Hypothalamus (tissue), 51 donors: Measurements from ENCODE around the gene MZF1.
"Not testable (repeated sequence)": the region's sequence is repeated elsewhere in the genome, so short reads cannot be mapped to it uniquely, and the experiment has no call there.

Source experiments
- DNase-seq, 51 donors: peaks; one replicate each; lab custom pipeline; 2025; lab: John Stamatoyannopoulos, UW

The MZF1 gene

DNA sequence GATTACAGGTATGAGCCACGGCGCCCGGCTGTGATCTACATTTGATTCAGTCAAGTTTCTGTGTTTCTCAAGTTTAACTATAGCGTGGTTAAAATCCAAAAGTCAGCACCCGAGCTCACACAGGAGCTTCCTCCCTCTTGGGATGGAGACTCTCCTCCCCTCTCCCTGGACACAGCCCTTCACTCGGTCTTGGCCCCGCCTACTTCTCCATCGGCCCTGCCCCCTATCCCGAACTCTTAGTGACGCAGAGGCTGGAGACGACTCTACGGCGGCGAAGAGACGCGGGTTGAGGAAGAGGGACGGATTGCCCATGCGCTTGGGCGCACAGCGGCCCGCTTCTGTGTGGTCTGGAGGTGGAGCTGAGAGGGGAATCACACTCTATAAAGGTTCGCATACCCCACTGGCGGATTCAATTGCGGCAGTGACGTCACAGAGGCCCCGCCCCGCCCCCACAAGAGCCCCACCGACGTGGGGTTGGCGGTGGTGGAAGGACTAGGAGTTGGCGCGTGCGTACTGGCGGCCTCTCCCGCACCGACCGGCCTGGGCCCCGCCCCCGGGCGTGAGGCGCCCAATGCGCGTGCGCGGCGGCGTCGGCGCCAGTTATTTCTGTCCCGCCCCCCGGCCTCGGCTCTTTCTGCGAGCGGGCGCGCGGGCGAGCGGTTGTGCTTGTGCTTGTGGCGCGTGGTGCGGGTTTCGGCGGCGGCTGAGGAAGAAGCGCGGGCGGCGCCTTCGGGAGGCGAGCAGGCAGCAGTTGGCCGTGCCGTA lies 29.1 kb downstream of the MZF1 start, which contains the start of gene TRIM28:
Gene TRIM28, plus strand, starts transcription at position 239 of the 765 bp plus-strand sequence. CDS start 694 bp downstream, outside the sequence.
- no peak for DNase-seq

DNA sequence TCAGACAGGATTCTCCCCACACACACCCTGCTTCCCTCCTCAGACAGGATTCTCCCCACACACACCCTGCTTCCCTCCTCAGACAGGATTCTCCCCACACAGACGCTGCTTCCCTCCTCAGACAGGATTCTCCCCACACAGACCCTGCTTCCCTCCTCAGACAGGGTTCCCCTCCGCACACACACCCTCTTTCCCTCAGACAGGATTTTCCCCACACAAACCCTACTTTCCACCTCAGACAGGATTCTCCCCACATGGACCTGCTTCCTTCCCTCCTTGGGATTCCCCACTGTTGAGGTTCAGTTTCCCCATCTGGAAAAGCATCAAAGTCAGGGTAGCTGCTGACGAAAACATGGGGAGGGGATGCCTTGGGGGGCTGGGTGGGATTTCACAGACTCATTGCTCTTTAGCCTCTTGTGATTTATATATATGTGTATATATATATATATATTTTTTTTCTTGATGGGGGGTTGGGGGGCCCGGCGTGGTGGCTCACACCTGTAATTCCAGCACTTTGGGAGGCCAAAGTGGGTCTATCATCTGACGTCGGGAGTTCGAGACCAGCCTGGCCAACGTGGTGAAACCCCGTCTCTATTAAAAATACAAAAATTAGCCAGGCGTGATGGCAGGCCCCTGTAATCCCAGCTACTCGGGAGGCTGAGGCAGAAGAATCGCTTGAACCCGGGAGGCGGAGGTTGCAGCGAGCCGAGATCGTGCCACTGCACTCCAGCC lies 30.3 kb downstream of the MZF1 start:
- DNase-seq: not testable (repeated sequence)

DNA sequence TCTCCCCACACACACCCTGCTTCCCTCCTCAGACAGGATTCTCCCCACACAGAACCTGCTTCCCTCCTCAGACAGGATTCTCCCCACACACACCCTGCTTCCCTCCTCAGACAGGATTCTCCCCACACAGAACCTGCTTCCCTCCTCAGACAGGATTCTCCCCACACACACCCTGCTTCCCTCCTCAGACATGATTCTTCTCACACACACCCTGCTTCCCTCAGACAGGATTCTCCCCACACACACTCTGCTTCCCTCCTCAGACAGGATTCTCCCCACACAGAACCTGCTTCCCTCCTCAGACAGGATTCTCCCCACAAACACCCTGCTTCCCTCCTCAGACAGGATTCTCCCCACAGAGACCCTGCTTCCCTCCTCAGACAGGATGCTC lies 34.0 kb downstream of the MZF1 start:
- not testable (repeated sequence) for DNase-seq

- no peak for DNase-seq
Measured at GRCh38 chr19:58538257-58539168, 34.6 kb downstream of the MZF1 start.

DNA sequence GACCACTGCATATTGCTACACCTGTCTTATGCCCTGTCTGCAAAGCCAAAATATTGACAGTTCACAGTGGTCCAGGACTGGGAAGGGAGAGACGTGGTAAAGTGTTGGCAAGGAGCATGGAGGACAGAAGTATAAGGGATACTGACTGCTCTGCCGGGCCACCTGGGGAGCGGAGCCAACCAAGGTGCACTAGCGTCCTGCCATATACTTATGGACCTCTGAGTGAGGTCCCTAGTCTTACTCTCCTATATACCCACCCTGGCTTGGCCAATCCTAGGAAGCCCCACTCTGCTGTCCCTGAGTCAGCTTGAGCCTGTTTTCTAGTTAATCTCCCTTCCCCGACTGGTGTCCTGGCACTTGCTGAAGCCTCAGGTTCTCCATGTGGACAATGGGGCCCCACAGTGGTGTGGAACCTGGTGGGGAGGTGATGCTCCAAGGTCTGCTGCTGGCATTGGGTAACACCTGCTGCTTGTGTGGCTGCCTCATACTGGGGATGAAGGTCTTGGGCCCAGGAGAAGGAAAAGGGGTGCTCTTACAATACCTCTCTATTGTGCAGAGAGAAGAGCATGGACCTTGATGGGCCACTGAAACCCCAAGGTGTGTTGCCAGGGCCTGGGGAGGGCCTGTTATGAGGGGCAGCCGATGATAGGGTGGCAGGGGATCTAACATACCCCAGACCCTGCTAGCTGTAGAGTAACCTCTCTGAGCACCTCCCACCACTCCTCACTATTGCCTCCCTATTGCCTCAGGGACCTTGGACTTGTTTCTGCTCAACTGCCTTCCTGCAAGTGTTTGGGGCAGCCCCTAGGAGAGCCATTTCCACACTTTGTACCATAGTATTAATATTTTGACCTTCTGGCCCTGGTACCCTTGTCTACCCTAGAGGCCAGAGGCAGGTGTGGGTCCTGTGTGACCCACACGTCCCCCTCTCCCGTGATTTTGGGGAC lies 36.0 kb downstream of the MZF1 start:
- DNase-seq: no peak

DNA sequence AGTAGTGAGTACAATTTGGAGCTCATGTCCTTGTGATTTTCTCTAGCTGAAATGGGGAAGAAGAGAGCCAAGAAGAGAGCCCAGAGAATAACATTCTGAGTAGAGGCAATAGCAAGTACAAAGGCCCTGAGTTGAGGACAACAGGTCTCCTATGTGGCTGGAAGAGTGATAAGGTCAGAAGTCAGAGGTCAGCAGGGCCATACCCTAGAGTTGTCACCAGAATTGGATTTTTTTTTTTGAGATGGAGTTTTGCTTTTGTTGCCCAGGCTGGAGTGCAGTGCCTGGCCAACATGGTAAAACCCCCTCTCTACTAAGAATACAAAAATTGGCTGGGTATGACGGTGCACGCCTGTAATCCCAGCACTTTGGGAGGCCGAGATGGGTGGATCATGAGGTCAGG lies 37.3 kb downstream of the MZF1 start:
- DNase-seq: no peak

- DNase-seq: no peak
Measured at GRCh38 chr19:58531034-58531840, 41.9 kb downstream of the MZF1 start.

- no peak for DNase-seq
Measured at GRCh38 chr19:58529405-58529804, 43.7 kb downstream of the MZF1 start.

- DNase-seq: no peak
Measured at GRCh38 chr19:58522709-58523108, 50.4 kb downstream of the MZF1 start.

- DNase-seq: no peak
Measured at GRCh38 chr19:58521651-58522050, 51.5 kb downstream of the MZF1 start.

DNA sequence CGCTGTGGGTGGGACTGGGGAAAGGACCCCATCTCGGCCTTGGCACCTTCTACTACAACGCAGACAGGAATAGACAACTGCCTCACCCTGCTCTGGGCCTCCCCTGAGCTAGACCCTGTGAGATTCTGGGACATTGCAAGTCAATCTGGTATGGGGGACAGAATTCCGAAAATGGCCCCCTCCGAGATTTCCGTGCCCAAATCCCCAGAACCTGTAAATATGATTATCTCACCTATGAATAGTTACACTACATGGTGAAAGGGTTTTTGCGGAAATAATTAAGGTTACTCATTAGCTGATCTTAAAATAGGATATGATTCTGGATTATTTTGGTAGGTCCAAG lies 52.9 kb downstream of the MZF1 start:
- no peak for DNase-seq

DNA sequence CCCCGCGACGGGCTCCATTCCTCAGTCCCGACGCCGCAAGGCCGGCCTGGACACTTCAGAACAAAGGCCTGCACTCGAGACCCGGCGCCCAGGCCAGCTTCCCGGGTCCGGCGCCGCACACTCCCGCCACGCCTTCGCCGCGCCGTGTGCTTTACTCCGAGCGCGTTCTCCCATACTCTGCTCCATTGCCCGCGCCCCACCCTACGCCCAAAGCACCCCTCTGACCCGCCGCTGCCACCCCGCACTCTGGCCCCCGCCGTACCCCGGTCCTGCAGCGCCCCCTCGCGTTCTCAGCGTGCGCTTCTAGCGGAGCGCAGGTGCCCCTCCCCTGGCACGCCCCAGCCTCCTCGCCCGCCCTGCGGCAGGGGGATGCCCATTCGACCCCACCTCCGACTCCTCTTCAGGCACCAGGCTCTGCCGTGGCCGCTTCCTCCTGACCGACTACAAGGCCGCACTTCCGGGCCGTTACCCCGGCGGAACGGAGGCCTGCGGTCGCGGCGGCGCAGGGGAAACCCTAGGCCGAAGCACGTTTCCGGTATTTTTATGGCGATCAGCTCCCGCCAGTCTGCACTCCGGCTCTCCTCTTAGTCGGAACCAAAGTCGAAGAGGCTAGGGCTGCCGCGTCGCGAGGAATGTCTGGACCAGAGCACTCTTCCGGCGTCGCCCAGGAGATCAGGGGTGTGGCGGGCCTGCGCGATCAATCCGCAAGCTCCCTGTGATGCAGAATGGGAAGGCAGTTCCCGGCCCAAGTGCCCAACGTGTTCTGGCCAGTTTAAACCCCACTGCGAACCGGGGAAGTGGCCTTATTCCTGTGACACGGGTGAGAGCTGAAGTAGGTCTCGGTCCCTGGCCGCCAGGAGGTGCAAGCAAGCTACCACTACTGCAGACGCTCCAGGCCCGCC lies 53.5 kb downstream of the MZF1 start, which contains the start of gene ZBTB45:
Gene ZBTB45, minus strand, starts transcription at position 456 of the 902 bp plus-strand sequence. CDS start 2,137 bp downstream, outside the sequence.
- peak; percentile 35 to 96 (median 88) for DNase-seq

DNA sequence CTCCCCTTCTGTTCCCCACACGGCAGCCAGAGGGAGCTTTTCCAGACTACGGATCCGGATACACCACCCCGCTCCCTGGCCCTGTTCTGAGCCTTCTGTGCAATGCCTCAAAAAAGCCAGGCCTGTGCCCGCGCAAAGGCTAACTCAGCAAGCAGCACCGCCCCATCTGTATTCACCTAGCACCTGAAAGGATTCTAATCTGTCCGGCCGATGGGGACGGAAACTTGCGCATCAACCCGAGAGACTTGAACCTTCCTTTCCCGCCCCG lies 54.1 kb downstream of the MZF1 start:
- peak in 36 of 51 donors; percentile 9 to 68 (median 48) for DNase-seq

GRCh38 chr19:58518256-58519086 lies 54.7 kb downstream of the MZF1 start:
- no peak for DNase-seq

DNA sequence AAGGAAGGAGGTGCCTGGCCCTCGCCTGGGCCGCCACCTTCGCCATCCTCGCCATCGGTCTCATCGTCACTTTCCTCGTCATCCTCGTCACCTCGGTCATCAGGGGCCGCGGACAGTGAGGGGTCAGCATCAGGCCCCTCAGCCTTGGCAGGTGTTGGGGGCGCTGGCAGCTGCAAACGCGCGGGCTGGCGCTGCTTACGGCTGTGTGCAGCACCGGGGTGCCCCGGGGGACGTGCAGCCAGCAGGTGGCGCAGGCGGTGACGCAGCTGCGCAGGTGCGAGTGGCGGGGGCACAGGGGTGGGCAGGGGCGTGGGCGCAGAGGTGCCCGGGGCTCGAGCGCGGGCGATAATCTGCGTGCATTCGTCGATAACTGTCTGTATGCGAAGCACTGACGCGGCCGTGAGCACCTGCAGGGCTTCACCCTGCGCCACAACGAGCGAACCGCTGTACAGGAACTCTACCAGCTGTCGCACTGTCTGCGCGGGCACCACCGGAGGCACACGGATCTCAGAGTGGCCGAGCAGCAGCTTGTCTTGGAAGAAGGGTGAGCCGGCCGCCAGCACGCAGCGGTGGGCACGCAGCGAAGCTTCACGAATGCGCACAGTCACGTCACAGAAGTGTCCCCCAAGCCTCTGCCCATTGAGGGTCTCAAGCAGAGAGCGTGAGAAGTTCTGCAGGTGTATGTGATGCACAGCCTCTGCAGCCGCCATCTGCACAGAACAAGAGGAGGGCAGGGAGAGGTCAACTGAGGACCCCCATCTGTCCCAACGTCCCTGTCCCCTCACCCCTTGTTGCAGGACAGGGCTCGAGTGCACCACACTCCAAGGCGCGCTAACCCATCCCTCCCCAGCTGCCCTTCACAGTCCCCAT lies 55.9 kb downstream of the MZF1 start:
- no peak for DNase-seq

DNA sequence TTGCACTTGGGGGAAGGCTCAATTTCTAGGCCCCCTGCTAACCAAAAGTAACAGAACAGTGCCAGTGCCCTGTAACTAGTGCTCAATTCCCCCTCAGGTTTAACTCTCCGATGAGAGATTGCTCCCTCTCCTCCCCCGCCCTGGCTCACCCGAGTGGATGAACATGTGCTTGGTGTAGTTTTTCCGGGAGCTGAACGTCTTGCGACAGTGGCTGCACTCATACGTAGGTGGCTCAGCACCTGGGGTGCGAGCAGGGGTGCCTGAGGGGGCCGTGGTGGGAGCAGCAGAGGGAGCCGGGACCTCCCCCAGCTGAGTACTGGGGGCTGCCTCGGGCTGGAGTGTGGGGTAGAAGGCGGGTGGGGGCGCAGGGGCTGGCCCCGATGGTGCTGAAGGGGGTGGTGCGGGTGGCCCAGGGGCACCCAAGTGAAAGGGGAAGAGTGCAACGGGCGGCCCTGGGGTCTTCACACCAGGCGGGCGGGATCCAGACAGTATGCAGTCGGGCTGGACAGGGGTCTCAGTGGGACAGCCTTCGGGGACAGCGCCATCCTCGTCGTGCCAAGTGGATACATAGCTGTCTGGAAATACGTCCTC lies 56.8 kb downstream of the MZF1 start:
- no peak for DNase-seq
